Measurements from ENCODE around the gene HELB.

DNA sequence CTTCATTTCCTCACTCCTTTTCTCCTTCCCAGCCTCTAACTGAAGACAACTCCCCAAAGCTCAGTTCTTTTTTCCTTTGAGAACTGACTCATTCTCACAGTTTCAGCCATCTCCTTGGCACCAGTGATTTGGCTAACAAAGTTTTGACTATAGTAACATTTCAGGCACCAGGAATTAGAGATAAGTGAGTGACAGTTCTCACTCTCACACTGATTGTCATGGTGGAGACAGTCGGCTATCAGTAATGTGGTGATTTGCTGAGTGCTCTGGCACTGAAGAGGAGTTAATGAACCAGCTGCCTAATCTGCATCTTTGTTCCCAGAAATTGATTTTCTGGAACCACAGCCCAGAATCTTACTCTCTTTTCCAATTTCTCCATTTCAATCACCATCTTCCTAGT, 29.5 kb downstream of the HELB start:
- TF ChIP-seq, protein P1, sequence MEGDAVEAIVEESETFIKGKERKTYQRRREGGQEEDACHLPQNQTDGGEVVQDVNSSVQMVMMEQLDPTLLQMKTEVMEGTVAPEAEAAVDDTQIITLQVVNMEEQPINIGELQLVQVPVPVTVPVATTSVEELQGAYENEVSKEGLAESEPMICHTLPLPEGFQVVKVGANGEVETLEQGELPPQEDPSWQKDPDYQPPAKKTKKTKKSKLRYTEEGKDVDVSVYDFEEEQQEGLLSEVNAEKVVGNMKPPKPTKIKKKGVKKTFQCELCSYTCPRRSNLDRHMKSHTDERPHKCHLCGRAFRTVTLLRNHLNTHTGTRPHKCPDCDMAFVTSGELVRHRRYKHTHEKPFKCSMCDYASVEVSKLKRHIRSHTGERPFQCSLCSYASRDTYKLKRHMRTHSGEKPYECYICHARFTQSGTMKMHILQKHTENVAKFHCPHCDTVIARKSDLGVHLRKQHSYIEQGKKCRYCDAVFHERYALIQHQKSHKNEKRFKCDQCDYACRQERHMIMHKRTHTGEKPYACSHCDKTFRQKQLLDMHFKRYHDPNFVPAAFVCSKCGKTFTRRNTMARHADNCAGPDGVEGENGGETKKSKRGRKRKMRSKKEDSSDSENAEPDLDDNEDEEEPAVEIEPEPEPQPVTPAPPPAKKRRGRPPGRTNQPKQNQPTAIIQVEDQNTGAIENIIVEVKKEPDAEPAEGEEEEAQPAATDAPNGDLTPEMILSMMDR (IDR thresholded peaks at IDR 0.05): no peak
- TF ChIP-seq POLR2A (IDR thresholded peaks at IDR 0.05) (no peak), EP300 (IDR thresholded peaks at IDR 0.05) (no peak), POLR2AphosphoS5 (IDR thresholded peaks at IDR 0.05) (no peak)

Measured in stomach (tissue), 4 donors.